Tongue (tissue), 2 donors: ENCODE data around the gene KCNJ1. TPM values are rescaled to one million over a fixed set of nuclear protein-coding genes. Genes with fewer than 3 reads are reported as not detected.

Experiments used
- DNase-seq: peaks from one replicate; pipeline ENCODE4 v3.0.0-alpha.2; 2015
- total RNA-seq: library from RNA; depleted of rRNA; stranded (reverse); fragments of >200 nt; gene quantifications from one replicate; pipeline ENCODE4 v1.2.3, GENCODE V29; 2014

The KCNJ1 gene
- total RNA-seq, 1 donor from 2014 or later: not detected

DNA sequence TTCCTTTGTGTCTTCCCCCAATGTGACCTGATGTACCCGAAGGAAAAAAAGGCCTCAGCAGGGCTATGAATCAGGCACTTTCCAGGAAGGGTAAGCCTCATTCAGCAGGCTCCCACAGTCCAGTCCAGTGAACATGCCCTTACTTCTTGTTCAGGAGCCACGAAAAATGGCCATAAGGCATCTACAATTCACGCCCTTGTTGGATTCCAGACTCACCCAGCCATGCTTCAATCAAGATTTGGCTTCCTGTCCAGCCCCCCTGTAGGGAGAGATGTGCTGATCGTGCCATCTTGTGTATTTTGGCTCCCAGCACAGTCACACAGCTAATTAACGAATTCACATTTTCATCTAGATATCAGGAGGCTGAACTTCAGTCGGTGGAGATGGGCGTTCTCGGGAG is 14.1 kb upstream of the KCNJ1 start:
- DNase-seq: no peak

DNA sequence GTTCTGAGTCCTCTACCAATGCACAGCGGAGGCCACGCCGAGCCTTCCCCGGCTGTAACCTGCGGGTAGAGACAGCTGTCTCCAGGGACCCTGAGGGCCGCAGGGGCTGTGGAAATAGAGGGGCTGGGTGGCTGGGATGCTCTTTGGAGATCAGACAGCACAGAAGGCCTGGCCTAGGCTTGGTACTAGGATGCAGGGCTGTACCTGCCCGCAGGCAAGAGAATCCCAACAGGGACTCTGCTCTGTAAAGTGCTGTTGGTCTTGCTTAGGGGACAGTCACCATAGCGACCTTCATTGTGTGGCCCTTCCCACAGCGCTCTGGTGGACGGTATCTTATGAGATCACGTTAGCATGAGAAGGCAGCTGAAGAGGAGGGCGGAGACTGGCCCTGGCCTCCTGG is 12.7 kb upstream of the KCNJ1 start:
- no peak for DNase-seq

DNA sequence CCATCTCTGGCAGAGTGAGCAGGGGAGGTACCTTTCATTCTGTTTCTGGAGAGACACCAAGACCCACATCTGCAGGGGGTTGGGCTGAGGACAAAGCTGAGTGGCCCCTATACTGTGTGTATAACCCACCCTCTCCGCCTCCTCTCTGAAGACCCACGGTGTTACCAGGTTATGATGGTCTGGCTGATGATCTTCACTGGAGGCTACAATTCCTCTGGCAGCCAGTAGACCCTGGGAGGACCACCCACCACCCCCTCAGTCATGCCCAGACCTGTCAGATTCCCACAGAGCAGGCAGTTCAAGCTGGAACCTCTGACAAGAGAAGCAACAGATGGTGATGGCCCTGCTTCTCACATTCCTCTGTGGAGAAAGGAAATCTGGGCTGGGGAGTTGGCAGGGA is 11.4 kb upstream of the KCNJ1 start:
- no peak for DNase-seq

DNA sequence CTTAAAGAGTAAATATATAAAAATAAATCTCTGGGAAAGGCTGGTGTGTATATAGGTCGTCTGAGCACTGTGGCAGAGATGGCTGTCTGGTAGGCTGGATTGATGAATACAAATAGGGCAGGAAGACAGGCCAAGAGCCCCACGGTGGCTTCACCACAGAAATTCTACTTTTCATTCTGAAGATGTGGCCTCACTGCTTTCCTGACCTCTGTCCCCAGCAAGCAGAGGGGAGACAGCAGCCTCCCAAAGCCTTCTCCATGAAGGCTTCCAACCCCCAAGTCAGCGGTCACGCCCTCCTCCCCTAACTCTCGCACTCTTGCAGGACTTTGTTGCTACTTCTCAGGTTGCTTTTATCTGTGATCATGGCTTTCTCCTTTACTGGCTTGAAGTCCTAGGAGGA is 10.6 kb upstream of the KCNJ1 start:
- DNase-seq: no peak

DNA sequence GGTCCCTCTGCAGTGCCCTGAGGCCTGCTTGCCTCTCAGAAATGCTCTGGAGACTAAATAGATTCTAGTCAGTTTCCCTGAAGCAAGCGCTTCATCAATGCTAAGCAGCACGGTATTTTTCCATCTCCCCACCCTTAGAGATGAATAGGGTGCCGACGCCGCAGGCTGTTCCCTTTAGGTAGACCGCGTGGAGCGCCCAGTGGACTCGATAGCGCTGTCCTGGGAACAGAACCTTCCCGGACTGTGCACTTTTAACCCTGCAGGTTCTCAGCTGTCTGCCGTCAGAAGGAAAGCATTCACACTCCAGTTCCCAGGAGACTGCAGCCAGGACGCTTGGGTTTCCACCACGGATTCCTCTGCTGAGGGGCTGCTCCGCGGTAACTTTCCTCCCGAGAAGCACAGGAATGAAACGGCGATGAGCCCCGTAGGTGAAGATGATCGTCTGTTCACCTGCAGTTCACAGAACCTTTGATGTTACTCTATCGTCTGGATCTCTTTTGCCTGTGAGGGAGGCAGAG is 9.1 kb upstream of the KCNJ1 start:
- no peak for DNase-seq

DNA sequence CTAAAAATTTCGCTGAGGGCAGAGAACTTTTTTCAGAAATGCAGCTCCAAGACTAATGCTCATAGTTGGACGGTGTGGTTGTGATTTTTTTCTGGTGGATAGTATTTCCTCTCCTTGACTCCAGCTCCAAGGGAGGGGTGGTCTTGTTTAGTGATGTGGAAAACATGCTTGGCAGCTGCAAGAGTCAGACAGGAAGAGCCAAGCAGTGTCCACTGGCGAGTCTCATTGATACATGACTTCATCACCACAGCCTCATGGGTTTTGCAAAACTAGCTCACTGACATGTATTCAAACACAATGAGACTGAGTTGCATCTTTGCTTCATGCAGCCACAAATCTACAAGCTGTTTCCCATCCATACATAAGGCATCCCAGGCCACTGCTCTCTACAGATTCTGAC is 7.3 kb upstream of the KCNJ1 start:
- peak; percentile 59 for DNase-seq

DNA sequence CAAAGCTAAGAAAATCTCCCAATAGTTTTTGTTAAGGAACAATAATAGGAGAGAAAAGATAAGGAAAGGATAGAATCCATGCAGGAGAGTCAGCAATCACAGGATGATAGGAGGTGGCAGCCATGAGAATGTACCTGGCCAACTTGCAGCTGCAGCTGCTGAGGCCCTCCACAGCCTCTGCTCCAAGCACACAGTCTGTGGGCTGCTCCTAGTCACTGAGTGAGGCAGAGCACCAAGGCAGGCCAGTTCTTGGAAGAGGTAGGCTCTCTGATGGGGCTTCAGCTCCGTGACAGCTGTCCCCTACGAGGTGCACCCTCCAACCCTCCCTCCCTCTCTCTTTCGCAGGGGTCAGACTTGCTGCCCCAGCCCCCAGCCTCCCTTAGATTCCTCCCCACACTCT is 5.5 kb upstream of the KCNJ1 start:
- no peak for DNase-seq

DNA sequence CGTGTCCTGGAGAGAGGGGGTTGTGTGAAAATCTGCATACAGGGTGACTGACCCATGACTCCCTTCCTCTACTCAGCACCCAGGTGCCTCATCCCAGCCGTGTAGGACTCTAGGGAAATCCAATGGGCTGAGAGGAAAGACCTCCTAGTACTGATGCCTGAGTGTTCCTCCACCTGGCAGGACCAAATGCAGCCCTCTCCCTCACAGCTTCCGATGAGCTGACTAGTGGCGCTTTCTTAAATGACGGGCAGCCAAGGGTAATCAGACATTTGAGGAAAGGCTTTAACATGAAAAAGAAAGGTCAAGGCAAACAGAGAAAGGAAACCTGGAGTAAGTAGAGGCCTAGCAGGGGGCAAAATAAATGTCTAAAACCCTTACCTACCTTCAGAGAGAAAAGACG is 5.0 kb upstream of the KCNJ1 start:
- no peak for DNase-seq

DNA sequence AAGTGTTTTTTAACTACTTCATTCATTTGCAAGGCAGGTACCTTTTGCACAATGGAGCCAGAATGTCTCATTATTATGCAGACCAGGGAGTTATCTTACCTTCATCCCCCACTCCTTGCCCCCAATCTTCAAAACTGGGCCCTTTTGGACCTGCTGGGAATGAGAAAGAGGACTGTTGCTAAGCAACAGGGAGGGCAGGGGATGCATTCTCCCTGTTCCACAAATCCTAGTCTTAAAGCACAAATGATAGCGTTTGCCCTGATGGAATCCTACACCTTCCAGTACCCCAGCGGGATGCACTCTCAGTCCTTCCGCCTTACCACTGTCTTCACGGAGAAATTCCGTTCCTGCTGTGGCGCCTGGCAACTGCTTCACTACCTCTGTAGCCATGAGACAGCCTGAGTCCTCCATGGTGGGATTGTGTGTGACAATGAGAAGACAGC is 4.1 kb upstream of the KCNJ1 start:
- no peak for DNase-seq

DNA sequence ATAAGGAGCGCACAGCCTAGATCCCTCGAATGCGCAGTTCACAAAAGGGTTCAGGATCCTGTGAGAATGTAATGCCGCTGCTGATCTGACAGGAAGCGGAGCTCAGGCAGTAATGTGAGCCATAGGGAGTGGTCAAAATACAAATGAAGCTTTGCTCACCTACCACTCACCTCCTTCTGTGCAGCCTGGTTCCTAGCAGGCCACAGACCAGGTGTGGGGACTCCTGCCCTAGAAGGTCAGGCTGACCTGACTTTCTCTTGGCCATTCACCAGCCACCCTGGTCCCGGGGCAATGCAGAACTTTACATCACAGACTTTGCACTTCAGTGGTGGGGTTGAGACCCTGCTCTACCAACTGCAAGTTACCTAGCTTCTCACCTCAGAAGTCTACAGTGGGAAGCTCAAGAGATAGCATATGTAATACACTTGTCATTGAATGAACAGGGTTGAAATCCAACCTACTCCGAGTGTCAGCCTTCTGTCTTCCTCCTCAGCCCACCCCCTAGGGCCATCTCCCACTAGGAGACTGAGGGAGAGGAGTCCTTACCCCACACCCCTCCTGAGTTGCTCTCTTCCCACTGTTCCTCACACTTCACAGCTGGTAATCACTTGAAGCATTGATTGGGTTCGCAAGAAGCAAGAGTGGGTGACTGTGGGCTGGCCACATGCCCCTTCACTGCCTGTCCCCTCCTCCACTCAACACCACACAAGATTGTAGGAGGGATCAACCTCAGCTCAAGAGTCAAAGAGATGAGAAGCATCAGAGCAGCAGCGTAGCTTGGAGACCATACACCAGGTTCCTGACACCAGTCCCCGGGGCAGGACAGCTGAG is 2.0 kb upstream of the KCNJ1 start:
- DNase-seq: no peak

DNA sequence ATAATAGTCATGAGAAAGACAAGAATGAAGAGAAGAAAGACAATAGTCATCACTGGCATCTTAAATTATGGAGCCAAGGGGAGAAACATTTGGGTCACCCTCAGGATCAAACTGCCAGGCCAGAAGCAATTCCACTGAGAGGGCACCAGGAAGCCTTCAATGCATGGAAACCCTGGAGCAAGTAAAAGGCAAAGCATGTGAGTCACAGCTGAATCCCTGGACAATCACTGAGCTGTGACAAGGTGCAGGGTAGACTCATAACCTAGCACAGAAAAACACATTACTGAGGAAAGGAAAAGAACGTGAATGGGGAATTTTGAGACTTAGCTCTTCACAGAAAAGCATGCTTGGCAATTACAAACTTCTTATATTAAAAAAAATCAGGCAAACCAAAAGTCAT is 1.6 kb downstream of the KCNJ1 start:
- no peak for DNase-seq

DNA sequence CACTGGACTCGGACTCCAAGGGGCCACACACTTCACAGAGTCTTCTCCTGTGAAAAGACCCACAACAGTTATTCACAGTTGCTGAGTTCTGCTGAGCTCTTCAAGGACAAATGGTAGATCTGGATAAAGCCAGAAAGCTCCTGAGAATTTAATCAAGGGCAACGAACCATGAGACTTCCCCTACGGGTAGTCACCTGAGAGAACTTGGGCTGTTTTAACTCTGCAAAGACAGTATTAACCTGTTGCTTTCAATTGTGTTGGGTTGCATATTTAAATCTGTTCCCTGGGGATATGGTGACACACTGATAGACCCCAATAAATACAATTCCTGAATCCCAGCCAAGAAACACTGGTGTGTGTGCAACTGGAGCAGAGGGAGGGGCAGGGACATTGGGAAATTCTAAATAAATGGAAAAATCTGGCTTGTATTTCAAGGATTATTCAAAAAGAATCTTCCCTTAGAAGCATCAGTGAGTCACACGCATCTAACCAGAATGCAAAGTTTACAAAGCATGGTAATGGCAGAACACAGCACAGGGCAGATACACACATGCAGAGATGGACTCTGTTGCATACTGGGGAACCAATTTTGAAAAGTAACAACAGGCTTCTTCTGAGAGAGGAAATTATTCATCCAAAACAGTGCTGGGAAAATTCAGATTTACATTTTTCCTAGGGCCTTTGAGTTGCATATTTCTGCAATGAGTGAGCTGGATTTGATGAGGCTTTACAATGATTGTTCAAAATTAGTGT is 4.0 kb downstream of the KCNJ1 start:
- DNase-seq: peak; percentile 11

DNA sequence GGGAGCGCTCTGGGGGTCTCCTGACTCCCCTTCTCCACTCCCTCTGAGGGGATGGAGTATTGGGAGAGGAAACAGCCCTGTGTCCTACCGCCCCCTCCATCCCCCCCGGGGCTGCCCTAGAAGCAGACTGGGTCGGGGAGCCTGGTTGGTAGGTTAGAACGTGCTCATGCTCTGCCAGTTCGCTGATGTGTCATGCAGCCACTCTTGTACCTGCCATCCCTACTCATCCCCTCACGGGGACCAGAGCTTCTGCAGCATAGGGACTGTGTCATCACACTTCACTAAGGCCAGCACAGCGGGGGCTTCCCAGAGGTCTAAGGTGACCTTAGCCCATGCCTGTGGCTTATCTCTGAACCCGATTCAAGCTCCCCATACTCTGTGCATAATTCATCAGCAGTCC is 4.7 kb downstream of the KCNJ1 start:
- no peak for DNase-seq

DNA sequence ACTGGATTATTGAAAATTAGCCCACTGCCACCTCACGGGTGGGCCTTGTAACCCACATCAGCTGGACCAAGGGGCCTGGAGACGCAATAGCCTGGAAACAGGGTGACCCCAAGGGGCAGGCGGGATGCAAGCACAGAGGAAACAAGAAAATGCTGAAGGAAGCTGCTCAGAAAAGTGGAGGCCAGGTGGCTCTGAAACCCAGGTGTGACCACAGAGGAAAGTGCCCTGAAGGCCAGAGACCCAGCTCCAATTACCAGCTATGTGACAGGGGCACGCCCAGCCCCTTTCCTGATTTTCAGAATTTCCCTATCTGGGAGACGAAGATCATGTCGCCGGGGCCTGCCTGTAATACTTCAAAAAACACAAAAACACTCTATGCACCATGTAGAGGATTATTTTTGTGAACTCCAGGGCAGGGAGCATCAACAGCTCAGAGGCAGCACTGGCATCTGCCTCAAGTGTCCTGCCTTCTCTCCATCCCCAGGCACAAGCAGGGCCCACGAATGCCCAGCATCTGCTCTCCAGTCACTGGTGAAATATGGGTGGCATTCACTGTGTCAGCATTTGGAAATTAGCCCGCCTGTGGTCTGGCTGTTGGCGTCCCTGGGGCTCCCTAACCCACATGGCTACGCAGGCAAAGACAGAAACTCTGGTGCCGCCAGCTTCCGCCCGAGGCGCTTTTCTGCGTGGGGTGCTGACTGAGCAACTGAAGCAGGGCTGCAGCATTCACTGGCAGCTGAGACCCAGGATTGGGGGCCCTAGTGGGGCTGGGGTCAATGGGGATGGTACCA is 6.3 kb downstream of the KCNJ1 start:
- no peak for DNase-seq

DNA sequence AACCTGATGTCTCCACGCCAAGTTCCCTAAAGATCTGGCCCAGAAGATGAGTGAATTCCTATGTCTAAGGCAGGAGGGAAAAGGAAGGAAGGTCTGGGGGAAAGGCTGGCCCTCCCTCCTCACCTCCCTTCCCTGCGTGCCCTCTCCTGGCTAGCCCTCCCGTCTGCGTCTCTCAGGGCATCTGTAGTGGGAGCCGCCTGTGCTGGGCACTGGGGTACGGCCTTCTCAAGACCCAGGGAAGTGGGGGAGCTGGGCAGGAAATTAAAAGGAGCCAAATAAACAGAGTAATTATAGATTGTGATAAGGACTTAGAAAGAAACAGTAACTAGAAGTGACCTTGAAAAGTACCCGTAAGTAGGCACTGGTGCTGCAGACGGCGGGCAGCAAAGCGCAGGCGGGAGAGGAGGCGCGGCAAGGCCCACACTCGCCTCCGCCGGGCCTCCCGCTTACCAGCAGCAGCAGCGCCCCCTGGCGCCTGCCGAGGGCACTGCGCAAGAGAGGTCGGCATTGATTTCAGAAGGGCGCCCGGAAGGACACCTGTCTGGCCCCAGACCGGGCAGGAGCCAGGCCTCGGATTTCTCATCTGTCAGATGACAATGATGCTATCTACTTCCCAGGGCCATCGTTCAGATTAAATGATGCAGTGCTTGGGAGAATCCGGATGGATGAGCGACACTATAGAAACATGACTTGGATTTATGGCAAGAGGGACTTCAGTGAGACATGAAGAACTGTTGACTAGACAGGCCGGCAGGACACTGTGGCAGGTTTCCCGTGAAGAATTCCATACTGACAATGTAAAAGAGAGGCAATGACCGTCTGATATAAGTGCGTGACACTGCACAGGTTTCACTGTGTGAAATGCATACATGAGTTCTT is 7.3 kb downstream of the KCNJ1 start:
- DNase-seq: peak; percentile 68

DNA sequence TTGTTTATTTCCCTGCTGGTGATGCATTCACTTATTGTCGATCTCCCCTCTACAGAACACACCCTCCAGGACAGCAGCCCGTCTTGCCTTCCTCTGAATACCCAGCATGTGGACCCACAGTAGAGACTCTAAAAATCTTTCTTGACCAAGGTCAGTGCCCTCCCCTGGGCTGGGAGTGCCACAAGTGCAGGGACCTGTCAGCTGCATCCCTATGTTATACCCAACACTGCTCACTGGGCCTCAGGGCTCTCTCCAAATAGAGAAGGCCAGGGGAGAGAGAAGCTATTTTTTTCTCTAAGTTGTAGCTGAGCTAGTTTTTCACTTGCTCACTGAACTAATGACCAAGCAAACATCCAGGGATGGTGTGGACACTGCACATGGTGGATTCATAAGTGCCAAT is 9.8 kb downstream of the KCNJ1 start:
- no peak for DNase-seq

DNA sequence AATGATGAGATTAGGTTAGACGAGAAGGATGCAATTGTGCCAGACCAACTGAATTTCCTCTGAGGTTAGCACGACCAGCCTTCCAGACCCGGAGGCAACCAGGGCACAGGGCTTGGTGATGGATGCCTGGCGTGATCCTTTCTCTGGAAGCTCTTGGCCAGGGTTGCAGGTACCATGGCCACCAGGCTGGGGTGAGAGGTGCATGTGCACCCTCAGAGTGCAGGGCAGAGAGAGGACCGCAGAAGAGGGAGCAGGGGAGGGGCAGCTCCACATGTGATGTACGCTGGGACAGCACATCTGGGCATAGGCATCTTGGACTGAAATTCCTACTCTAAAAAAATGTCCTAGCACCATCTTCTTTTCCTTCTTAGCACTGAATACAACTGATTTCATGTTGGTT is 10.9 kb downstream of the KCNJ1 start:
- DNase-seq: no peak

DNA sequence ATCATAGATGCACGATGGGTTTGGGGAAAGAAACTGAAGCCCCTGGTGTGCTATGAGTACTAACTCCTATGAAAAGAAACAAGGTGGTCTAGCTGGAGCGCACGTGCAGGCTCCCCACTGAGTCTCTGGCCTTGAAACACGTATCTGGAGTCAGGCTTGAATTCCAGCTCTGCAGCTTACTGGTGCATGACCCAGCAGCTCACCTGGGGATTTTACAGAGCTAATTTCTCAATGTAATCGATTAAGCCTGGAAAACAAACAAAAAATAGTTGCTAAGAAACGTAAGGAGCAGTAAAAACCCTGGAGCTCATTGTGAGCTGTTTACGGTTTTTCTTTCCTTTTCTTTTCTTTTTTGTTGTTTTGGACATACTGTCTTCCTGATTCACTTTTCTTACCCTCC is 12.3 kb downstream of the KCNJ1 start:
- no peak for DNase-seq

DNA sequence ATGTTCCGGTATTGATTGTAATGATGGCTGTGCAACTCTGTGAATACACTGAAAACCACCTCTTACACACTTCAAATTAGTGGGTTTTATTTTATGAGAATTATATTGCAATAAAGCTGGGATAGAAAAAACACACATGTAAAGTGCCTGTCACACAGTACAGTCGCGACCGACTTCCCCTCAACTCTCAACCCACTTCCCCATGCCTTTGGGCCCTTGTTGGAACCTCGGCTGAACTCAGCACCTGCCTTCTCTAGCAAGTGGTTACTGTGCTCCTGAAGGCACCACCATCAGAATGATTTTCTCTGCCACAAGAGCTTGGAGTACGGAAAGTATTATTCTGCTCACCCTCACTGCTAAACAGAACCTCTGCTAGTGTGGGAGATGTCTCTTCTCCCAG is 13.5 kb downstream of the KCNJ1 start:
- DNase-seq: no peak

DNA sequence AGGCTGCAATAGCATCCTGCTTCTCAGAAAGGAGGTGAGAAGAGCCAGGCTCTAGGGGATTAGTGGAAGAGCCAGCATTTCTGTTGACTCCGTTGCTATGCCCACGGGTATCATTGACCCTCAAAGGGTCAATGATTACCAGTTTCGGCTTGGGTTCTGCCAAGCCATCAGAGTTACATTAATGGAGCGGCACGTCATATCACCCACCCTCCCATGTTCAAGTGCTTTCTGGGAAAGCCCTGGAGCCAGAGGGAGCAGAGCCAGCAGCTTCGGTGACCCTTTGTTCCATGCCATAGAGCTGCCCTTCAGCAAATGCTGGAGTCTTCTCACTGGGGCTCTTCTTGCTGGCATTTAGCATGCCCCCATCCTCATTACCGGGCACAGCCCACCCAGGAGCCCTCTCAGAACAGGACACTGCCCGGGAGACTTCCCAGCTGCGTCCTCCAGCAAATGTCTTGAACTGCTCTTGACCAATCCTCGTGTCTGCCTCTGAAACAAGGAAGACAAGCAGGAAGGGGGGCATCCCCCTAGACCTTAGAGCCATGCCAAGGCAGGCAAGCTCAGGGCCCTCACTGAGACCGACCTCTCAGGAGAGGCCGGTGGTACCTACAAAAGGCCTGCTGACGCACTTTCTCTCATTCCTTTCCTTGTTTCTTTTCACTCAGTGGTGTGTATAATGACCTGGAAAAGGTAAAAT is 14.6 kb downstream of the KCNJ1 start:
- no peak for DNase-seq

DNA sequence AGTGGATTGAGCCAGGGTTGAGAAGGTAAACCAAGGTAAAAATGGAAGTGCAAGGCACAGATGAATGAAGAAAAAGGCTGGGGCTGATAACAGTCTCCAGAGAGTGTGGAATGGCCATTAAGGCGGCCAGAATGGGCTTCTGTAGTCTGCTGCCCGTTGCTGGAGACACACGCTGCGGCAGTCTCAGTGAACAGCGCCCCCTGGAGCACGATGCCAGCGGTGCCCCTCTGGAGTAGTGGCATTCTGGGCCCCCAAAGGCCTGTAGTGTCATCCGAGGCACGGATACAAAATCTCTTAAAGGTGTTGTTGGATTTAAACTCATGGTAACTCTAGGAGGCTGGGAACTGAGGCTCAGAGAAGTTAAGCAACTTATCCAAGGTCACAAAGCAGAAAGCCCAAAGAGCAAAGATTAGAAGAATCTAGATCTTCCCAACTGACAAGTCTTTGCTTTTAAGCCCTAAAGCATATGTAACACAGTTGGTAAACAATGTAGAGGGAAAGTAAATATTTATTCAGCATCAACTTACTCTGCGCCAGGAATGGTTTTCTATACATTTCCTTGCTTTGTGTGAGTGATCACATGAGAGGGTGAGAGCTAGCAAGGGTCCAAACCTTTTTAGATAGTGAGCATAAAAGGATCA is 18.2 kb downstream of the KCNJ1 start:
- peak; percentile 26 for DNase-seq
